H1 (cell line): ENCODE data around the gene CACNG5. TPM values are rescaled to one million over a fixed set of nuclear protein-coding genes. Genes with fewer than 3 reads are reported as not detected.

Experiments used
- polyA plus RNA-seq, 7 experiments: library from polyadenylated mRNA; depleted of rRNA in 3 of 7; stranded (reverse) in 5 of 7; unstranded in 2 of 7; fragments of >200 nt in 5 of 7; fragments of 200-250 nt in 2 of 7; gene quantifications; 1 replicate in 5 of 7; 2 replicates in 1 of 7; 4 replicates in 1 of 7; pipeline versions ENCODE4 v1.2.1 to v1.2.3, GENCODE V29; 2011 to 2013; ENCODE audit warnings: missing spikeins in 2 of 7, mixed read lengths in 2 of 7
- total RNA-seq: library from RNA; stranded (reverse); fragmentation: NEBNext Ultra II Directional; extraction: Animal tissue kit (Norgen Biotek cat#: 25700); gene quantifications from 2 replicates; pipeline ENCODE4 v1.2.1, GENCODE V29; 2021
- TF ChIP-seq, protein P1 (sequence below): fragments of 300-600 bp; sonication (generic); IDR thresholded peaks from 2 replicates; pipeline ENCODE4 v1.7.1; 2012; ENCODE audit warnings: low read length, moderate library complexity, mild to moderate bottlenecking, inconsistent platforms; ENCODE audit not compliant: insufficient replicate concordance

Gene CACNG5
- total and polyA plus RNA-seq, 2 of the 8 experiments (the other 6 are each of a cell fraction or from before 2014, with no cell fraction given) = 2.2 to 3.1 TPM

DNA sequence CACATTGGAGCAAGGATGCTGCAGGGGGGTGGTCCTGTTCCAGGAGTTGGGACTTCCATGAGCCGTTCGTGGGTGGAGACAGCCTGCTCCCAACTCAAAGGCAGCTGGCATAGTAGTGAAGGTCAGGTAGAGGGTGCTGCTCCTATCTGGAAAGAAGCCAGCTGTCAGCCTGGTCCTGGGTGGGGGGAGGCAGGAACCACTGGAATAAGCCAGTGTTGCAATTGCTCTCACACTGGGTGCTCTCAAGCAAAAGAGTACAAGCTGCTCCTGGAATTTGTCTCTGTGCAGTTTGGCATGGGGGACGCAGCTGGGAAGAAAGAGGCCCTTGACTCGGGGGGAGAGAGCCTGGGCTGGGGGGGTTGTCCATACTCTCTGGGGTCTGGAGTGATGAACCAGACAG is 8.7 kb downstream of the CACNG5 start (continued):
- TF ChIP-seq, protein P1, sequence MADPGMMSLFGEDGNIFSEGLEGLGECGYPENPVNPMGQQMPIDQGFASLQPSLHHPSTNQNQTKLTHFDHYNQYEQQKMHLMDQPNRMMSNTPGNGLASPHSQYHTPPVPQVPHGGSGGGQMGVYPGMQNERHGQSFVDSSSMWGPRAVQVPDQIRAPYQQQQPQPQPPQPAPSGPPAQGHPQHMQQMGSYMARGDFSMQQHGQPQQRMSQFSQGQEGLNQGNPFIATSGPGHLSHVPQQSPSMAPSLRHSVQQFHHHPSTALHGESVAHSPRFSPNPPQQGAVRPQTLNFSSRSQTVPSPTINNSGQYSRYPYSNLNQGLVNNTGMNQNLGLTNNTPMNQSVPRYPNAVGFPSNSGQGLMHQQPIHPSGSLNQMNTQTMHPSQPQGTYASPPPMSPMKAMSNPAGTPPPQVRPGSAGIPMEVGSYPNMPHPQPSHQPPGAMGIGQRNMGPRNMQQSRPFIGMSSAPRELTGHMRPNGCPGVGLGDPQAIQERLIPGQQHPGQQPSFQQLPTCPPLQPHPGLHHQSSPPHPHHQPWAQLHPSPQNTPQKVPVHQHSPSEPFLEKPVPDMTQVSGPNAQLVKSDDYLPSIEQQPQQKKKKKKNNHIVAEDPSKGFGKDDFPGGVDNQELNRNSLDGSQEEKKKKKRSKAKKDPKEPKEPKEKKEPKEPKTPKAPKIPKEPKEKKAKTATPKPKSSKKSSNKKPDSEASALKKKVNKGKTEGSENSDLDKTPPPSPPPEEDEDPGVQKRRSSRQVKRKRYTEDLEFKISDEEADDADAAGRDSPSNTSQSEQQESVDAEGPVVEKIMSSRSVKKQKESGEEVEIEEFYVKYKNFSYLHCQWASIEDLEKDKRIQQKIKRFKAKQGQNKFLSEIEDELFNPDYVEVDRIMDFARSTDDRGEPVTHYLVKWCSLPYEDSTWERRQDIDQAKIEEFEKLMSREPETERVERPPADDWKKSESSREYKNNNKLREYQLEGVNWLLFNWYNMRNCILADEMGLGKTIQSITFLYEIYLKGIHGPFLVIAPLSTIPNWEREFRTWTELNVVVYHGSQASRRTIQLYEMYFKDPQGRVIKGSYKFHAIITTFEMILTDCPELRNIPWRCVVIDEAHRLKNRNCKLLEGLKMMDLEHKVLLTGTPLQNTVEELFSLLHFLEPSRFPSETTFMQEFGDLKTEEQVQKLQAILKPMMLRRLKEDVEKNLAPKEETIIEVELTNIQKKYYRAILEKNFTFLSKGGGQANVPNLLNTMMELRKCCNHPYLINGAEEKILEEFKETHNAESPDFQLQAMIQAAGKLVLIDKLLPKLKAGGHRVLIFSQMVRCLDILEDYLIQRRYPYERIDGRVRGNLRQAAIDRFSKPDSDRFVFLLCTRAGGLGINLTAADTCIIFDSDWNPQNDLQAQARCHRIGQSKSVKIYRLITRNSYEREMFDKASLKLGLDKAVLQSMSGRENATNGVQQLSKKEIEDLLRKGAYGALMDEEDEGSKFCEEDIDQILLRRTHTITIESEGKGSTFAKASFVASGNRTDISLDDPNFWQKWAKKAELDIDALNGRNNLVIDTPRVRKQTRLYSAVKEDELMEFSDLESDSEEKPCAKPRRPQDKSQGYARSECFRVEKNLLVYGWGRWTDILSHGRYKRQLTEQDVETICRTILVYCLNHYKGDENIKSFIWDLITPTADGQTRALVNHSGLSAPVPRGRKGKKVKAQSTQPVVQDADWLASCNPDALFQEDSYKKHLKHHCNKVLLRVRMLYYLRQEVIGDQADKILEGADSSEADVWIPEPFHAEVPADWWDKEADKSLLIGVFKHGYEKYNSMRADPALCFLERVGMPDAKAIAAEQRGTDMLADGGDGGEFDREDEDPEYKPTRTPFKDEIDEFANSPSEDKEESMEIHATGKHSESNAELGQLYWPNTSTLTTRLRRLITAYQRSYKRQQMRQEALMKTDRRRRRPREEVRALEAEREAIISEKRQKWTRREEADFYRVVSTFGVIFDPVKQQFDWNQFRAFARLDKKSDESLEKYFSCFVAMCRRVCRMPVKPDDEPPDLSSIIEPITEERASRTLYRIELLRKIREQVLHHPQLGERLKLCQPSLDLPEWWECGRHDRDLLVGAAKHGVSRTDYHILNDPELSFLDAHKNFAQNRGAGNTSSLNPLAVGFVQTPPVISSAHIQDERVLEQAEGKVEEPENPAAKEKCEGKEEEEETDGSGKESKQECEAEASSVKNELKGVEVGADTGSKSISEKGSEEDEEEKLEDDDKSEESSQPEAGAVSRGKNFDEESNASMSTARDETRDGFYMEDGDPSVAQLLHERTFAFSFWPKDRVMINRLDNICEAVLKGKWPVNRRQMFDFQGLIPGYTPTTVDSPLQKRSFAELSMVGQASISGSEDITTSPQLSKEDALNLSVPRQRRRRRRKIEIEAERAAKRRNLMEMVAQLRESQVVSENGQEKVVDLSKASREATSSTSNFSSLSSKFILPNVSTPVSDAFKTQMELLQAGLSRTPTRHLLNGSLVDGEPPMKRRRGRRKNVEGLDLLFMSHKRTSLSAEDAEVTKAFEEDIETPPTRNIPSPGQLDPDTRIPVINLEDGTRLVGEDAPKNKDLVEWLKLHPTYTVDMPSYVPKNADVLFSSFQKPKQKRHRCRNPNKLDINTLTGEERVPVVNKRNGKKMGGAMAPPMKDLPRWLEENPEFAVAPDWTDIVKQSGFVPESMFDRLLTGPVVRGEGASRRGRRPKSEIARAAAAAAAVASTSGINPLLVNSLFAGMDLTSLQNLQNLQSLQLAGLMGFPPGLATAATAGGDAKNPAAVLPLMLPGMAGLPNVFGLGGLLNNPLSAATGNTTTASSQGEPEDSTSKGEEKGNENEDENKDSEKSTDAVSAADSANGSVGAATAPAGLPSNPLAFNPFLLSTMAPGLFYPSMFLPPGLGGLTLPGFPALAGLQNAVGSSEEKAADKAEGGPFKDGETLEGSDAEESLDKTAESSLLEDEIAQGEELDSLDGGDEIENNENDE = no peak
